Measurements from ENCODE around the gene SPNS2. TPM values are rescaled to one million over a fixed set of nuclear protein-coding genes. Genes with fewer than 3 reads are reported as not detected.

The SPNS2 gene
- total RNA-seq, 1 donor from 2014 or later: 4.3 TPM

DNA sequence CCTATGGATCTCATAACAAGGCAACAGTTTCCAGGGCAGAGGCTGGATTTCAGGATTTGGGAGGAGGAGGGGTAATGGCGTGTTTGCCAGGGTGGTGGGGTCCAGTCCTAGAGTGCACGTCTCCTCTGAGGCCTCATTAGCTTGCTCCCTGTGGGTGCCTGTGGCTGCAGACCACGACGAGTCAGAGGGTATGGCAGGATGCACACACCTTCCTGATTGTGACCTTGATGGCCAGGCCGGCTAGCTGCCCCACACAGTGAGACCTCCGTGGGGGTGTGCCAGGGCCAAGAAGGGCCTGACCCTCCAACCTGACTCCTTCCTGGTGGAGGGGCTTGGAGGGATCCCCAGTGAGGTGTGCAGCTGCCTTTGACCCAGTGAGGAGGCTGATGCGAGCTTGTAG, 81.6 kb downstream of the SPNS2 start:
- DNase-seq (ENCODE audit: low read depth, low spot score): no peak
- Mint-ChIP-seq H3K4me1 (peaks cover 33% of the 10 kb centered on the region), H3K27me3 (ENCODE audit: low read depth) (peaks cover 21% of the 10 kb centered on the region), H3K9me3 (no peaks in the 10 kb centered on the region), H3K4me3 (no peak overlapping the region), H3K27ac (ENCODE audit: unreplicated experiment) (no peak overlapping the region), H3K36me3 (ENCODE audit: low read depth) (no peaks in the 10 kb centered on the region)
- TF ChIP-seq, protein P1, sequence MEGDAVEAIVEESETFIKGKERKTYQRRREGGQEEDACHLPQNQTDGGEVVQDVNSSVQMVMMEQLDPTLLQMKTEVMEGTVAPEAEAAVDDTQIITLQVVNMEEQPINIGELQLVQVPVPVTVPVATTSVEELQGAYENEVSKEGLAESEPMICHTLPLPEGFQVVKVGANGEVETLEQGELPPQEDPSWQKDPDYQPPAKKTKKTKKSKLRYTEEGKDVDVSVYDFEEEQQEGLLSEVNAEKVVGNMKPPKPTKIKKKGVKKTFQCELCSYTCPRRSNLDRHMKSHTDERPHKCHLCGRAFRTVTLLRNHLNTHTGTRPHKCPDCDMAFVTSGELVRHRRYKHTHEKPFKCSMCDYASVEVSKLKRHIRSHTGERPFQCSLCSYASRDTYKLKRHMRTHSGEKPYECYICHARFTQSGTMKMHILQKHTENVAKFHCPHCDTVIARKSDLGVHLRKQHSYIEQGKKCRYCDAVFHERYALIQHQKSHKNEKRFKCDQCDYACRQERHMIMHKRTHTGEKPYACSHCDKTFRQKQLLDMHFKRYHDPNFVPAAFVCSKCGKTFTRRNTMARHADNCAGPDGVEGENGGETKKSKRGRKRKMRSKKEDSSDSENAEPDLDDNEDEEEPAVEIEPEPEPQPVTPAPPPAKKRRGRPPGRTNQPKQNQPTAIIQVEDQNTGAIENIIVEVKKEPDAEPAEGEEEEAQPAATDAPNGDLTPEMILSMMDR (conservative IDR thresholded peaks at IDR 0.05): no peak

DNA sequence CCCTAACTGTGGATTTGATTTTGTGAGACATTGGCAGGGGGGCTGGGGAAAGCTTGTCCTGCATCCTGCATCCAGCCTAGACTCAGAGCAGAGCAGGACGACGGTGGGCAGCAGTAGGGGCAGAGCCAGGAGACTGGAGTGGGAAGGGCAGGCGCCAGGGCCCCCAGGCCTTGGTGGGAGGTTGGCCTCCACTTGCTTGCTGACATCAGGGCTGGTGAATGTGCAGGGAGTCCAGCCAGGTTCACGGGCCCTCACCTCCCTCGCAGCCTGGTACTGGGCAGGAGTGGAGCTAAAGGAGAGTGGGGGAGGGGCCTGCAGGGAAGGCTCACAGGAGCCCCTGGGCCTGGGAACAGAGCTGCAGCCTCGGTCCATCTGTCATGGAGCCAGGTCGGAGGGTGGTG, 83.4 kb downstream of the SPNS2 start:
- no peak overlapping the region for H3K27ac Mint-ChIP-seq (ENCODE audit: unreplicated experiment)
- TF ChIP-seq, protein P1 (conservative IDR thresholded peaks at IDR 0.05): no peak
- no peak for DNase-seq (ENCODE audit: low read depth, low spot score)
- no peaks in the 10 kb centered on the region for H3K36me3 Mint-ChIP-seq (ENCODE audit: low read depth)
- no peaks in the 10 kb centered on the region for H3K9me3 Mint-ChIP-seq
- peaks cover 20% of the 10 kb centered on the region for H3K4me1 Mint-ChIP-seq
- no peak overlapping the region for H3K4me3 Mint-ChIP-seq
- peaks cover 37% of the 10 kb centered on the region for H3K27me3 Mint-ChIP-seq (ENCODE audit: low read depth)

DNA sequence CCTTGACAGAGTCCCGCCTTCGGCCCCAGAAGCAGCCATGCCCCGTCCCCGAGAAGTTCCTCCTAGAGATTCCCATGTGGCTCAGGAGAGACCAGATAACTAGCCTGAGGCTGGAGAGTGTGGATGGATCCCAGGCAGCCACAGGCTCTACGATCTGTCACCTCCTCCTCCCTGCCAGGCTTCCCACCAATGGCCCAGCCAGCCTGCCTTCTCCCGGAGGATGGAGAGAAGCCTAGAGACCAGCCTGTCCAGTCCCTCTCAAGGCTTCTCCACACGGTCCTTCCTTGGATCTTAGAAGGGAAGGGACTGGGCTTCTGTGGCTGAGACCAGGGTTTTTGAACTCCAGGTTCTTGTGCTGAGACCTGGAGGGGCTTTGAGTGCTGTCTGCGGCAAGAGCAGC, 84.0 kb downstream of the SPNS2 start:
- H3K27me3 Mint-ChIP-seq (ENCODE audit: low read depth): peaks cover 37% of the 10 kb centered on the region
- no peak overlapping the region for H3K4me3 Mint-ChIP-seq
- TF ChIP-seq, protein P1 (conservative IDR thresholded peaks at IDR 0.05): no peak
- DNase-seq (ENCODE audit: low read depth, low spot score): no peak
- H3K4me1 Mint-ChIP-seq: peaks cover 14% of the 10 kb centered on the region
- no peaks in the 10 kb centered on the region for H3K36me3 Mint-ChIP-seq (ENCODE audit: low read depth)
- no peak overlapping the region for H3K27ac Mint-ChIP-seq (ENCODE audit: unreplicated experiment)
- H3K9me3 Mint-ChIP-seq: no peaks in the 10 kb centered on the region

DNA sequence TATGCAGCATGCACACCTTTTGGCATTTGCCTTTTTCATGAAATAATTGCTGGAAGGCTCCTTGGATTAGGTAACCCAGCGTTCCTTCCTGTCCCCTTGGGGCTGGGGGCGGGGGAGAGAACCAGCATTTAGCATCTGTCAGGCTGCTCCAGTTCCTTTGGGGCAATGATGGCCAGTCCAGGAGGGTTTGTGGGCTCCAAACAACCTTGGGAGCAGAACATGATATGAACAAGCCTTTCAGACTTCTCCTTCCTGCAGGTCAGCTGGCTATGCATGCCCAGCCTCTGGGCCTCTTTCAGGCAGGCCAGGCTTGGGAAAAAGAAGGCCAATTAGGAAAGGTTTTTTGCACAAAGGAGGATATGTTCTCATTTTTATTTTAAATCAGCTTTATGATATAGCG, 84.5 kb downstream of the SPNS2 start:
- Mint-ChIP-seq H3K4me3 (peak overlapping the region; percentile 90), H3K27me3 (ENCODE audit: low read depth) (peaks cover 38% of the 10 kb centered on the region), H3K36me3 (ENCODE audit: low read depth) (no peaks in the 10 kb centered on the region), H3K27ac (ENCODE audit: unreplicated experiment) (no peak overlapping the region), H3K4me1 (peaks cover 11% of the 10 kb centered on the region), H3K9me3 (no peaks in the 10 kb centered on the region)
- TF ChIP-seq, protein P1 (conservative IDR thresholded peaks at IDR 0.05): no peak
- no peak for DNase-seq (ENCODE audit: low read depth, low spot score)

DNA sequence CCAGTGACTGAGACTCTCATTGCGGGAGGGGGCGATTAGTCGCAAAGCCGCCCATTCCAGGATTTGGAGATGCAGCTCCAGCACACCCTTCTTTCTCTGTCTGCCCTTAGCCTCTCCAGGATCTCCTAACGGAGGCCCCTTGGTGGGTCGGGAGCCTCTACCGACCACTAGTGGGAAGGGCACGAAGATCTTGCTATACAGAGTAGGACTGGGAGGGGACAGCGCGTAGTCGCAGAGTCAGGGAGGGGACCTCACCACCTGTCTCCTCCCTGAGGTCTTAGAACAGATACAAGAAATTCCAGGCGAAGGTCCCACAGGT, 85.1 kb downstream of the SPNS2 start:
- no peak overlapping the region for H3K27ac Mint-ChIP-seq (ENCODE audit: unreplicated experiment)
- no peaks in the 10 kb centered on the region for H3K9me3 Mint-ChIP-seq
- no peaks in the 10 kb centered on the region for H3K36me3 Mint-ChIP-seq (ENCODE audit: low read depth)
- peaks cover 40% of the 10 kb centered on the region for H3K27me3 Mint-ChIP-seq (ENCODE audit: low read depth)
- peak; percentile 44 for DNase-seq (ENCODE audit: low read depth, low spot score)
- peaks cover 11% of the 10 kb centered on the region for H3K4me1 Mint-ChIP-seq
- TF ChIP-seq, protein P1 (conservative IDR thresholded peaks at IDR 0.05): peak; percentile 68
- peak overlapping the region; percentile 90 for H3K4me3 Mint-ChIP-seq

Measured in neural crest cell (in vitro differentiated cells).